Stimulated activated CD4-positive, alpha-beta T cell treated with anti-CD3 and anti-CD28 coated beads, Interleukin-15, amount 100 ng/mL, for 48 hours (primary cell): Measurements from ENCODE around the gene GDPD4.

Source experiments
- DNase-seq, 2 donors: peaks; one replicate each; pipeline ENCODE4 v3.0.0-alpha.2; 2020; ENCODE audit warnings: low read depth in 2 of 2

The GDPD4 gene

DNA sequence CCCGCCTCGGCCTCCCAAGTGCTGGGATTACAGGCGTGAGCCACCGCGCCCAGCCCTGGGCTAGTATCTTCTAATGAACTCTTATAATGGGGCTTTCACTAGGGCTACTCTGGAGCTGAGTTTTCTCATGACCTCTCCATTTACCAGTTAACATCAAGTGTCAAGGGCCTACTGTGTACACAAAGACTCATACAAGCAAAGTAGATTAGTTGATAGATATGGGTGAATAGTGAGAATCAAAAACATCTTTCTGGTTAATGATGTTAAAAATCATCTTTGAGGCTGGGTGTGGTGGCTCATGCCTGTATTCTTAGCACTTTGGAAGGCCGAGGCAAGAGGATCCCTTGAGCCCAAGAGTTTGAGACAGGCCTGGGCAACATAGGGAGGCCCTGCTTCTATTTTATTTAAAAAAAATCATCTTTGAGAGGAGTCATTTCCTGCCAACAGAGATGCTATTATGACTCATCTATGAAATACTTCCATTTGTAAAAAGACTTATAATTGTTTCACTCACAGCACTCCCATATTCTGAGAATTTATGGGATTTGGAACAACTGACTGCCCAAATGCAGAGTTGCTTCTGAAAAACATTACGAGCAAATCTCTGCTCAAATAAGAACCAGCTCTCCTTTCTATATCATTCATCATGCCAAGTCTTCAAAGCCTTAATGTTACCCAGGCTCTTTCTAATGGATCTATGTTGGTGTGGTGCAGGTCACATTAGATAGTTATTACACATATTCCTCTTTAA, 57.0 kb downstream of the GDPD4 start:
- no peak for DNase-seq

DNA sequence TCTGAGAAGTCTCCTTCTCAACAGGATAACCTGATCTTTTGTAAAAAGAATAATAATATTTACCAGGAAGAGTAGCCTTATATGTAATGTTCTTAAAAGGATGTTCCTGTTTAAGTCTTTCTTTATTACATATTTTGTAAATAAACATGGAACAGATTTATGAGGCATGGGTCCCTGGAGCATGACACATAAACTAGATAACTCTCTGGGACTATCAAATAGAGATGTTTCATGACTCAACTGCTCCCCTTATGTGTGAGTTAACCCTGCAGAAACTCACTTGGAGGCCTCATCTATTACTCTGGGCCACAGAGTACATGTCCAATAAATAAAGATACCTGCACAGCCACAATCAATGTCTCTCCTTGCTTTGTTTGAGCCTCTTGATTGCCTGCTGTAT, 64.6 kb downstream of the GDPD4 start:
- no peak for DNase-seq

DNA sequence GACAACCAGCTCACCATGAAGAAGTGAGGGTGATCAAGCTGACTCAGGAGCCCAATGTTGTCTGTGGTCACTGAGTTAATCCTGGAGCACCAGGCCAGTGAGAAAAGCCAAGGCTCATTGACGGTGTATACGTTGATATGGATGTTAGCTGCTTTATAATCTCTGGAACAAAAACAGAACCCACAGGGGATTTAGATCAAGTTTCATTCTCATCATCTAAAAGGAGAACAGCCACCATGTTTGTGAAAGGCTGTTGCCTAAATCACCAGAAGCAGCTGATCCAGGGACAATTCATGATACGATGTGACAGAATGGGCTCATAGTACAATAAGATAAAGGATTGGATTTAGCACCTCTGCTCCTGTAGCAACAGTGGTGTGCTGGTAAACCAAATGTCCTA, 68.5 kb downstream of the GDPD4 start:
- DNase-seq = no peak

DNA sequence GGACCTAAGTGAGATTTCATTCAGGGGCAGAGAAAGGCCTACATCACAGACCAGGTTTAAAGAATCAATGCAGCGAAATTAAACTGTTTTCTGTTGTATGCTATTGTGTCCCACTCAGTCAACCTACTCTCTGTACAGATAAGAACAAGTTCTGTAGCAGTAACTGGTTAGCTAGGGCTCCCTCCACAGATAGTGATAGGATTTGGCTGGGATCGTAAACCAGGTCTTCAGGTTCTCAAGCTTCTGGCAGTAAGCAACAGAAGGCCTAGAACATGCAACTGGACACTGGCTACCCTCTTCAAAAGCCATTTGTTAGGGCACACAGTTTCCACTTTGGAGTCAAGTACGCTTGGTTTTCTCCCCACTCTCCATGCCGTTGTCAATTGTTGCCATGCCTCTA, 69.2 kb downstream of the GDPD4 start:
- DNase-seq = no peak

DNA sequence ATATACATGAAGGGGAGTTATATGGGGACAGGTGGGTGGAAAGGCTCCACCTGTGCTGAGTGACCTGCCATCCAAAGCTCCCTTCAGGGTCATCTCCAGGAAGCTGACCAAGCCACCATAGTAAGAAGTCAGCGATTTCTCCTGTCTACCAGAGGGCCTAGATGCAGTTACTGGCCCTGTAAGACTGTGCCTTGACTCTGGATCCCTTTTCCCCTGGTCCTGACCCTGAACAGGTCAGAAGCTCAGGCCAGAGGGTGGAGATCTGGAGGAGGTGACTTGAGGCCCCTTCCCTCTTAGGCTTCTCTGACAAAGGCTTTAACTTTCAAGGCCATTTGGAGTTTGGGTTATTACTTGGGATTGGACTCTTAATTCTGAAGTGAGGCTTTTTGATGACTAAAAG, 69.7 kb downstream of the GDPD4 start:
- DNase-seq = no peak

DNA sequence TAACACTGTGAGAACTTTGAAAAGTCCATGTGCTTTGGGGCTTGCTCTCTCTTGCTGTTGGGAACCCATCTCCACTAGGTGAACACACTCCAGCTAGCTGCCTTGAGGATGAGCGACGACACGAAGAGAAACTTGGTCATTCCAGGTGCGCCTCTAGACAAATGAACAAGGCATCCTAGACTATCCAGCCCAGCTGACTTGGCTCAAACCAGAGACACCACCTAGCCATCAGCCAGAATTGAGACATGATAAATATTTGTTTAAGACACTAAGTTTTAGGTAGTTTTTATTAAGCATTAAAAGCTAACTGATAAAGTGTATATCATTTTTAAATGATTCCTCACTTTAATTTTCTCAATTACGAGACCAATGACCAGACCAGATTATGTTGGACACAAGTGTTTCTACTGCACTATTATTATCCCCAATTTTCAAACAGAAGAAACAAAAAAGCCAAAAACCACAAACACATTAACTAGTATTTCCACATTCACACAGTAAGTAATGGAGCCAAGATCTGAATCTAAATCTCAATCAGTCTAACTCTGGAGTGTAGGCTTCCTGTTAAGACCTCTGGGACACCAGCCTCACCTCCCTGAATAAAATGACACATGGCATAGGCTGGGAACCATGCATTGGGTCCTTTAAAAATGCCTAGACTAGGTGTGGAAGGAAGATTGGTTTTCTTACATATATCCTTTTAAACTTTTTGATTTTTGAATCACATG, 70.4 kb downstream of the GDPD4 start:
- DNase-seq = no peak

DNA sequence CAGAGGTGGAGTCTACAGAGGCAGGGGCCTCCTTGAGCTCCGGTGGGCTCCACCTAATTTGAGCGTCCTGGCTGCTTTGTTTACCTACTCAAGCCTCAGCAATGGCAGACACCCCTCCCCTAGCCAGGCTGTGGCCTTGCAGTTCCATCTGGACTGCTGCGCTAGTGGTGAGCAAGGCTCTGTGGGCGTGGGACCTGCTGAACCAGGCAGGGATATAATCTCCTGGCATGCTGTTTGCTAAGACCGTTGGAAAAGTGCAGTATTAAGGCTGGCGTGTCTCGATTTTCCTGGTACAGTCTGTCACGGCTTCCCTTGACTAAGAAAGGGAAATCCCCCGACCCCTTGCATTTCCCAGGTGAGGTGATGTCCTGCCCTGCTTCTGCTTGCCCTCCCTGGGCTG, 77.7 kb downstream of the GDPD4 start:
- DNase-seq = no peak

DNA sequence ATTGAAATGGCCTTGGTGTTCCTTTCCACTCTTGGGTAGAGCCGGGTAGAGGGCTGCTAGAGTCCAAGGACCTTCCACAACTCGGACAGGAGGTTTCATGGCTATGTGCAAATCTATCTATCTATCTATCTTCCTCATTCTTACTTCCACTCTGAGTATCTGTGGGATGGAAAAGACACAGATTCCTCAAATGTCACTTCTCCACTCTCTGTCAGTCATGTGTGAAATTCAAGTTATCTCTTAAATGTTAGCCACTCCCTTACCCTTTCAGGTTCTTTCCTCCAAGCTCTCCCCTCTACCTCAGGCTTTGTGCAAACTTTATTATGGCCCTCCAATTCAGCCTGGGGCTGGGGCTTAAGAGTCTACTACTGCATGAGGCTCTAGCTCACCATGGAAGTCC, 84.3 kb downstream of the GDPD4 start:
- DNase-seq = no peak

DNA sequence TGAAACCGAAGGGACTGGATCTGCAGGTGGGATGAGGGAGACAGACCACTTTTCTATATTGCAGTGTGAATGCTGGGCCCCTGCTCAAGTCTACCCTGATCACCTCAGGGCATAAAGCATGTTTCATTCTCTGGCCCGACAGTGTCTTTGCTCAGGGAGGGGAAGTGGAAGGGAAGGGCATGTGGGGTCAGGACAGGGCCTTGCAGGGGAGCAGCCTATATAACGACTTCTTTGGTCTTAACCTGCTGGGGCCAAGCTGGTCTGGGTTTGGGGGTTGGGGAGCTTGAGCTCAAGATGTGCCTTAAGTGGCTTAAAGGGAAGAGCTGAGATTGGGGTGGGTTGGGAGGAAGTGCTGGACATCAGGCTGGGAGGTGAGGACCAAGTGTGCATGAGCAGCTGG, 86.4 kb downstream of the GDPD4 start:
- DNase-seq = no peak

DNA sequence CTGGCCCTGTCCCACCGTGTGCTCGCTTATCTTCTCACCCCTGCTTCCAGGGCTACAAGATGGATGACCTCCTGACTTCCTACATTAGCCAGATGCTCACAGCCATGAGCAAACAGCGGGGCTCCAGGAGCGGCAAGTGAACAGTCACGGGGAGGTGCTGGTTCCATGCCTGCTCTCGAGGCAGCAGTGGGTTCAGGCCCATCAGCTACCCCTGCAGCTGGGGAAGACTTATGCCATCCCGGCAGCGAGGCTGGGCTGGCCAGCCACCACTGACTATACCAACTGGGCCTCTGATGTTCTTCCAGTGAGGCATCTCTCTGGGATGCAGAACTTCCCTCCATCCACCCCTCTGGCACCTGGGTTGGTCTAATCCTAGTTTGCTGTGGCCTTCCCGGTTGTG, 86.9 kb downstream of the GDPD4 start:
- no peak for DNase-seq

DNA sequence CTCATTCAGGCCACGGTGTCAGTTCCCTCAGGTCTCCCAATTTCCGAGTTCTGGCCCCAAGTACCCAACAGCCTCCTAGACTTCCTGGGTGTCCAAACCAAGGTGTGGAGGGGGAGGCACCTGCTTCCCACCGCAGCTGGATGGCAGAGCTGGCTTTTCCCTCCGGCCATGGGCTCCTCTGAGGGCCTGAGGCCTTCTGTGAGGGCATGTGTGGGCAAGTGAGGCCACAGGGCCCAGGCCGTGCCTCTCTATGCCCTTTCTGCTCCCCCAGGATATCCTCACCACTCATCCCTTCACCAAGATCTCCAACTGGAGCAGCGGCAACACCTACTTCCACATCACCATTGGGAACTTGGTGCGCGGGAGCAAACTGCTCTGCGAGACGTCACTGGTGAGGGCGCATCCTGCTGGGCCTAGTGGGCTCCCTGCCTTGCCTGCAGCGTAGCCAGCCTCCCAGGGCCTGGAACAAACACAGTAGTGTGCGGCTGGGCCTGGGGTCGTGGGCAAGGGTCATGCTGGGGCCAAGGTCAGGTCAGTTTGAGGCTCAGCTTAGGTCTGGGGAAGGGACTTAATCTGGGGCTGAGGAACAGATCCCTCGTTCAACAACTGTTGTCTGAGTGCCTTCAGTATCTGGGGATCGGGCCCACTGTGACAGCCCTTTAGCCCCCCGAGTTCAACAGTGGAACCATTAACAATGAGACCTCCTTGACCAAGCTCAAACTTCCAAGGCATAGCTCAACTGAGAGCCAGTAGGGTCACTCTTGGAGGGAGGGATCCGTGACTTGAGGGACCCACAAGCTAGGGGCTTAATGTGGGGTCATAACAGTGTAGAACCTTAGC, 87.7 kb downstream of the GDPD4 start:
- no peak for DNase-seq

DNA sequence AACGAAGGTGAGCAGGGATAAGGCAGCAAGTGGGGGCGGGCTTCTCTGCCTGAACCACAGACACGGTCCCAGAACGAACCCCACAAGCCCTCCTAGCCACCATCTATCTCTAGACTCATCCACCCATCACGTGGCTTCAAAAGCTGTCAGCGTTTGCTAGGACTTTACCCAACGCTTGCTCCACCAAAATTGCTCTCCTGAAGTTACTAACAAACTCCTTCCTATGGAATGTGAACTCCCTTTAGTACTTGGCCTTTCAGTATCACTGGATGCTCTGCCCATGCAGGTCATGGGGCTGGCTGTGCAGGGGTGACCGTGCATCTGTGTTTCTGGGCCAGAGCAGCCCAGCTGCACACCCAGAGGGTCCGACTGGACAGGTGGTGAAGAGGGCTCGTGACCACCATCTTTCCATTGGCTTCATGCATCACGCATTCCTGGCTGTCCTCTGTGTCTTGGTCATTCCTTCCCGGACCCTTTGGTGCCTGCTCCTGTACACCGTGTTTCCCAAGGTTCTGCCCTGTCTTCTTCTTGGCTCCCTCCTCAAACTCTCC, 88.4 kb downstream of the GDPD4 start:
- no peak for DNase-seq

DNA sequence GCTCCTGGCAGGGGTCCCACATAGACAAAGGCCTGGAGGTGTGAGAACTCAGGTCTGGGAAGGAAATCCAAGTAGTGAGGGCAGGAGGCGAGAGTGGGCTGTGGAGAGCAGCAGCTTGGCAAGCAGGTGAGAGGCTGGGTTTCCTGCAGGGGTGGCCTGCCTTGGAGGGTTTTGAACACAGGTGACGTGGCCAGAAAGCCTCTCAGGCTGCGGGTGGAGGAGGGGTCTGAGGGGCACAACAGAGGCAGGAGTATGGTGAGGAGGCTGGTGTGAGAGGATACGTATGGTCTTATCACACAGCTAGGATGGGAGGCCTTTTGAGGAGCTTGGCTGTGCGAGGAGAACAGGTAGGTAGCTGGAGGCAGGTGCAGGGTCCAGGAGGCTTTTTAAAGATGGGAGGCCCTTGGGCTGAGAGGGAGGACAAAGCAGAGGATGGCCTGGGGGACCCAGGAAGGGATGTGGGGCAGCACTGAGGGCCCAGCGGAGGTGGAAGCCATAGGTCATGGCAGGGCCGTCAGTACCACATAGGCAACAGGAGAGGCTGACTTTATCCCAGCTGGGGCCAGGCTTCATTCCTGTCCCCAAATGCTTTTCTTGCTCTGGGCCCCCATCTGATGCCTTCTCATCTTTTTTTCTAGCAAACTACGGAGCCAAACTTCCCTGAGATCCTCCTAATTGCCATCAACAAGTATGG, 89.0 kb downstream of the GDPD4 start:
- no peak for DNase-seq

DNA sequence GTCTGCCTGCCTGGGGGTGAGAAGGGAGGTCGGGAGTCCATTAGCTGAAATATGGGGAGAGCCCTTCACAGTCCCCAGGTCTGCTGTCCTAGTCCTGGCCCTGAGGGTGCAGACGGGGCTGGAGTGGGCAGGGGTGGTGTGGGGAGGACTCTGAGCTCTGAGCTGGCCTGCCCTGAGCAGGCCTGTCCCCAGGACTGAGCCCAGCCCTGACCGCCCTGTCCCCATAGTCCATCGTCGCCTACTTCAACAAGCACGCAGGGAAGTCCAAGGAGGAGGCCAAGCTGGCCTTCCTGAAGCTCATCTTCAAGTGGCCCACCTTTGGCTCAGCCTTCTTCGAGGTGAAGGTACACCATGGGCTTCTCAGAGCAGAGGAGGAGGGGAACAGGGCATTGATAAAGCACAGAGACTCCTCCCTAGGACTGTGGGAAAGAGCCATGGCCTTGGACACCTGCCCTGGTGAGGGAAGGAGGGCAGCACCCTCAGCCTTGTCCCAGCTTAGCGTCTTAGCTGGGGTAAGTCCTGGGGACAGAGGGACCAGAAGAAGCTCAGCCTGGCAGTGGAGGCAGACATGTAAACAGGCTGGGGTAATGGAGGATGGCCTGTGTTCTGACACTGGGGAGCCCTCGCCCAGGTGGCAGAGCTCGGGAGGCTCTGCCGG, 89.8 kb downstream of the GDPD4 start:
- DNase-seq = no peak

DNA sequence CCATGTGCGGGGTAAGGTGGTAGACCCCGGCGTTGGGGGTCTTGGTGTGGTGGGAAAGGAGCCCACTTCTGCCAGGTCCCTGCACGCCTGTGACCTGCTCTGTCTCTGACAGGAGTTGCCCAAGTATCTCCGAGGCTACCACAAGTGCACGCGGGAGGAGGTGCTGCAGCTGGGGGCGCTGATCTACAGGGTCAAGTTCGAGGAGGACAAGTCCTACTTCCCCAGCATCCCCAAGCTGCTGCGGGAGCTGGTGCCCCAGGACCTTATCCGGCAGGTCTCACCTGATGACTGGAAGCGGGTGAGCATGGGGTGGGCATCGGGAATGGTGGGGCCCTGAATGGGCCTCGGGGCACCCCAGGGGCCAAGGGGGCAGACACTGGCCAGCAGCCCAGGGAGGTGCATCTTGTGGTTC, 90.4 kb downstream of the GDPD4 start:
- no peak for DNase-seq

DNA sequence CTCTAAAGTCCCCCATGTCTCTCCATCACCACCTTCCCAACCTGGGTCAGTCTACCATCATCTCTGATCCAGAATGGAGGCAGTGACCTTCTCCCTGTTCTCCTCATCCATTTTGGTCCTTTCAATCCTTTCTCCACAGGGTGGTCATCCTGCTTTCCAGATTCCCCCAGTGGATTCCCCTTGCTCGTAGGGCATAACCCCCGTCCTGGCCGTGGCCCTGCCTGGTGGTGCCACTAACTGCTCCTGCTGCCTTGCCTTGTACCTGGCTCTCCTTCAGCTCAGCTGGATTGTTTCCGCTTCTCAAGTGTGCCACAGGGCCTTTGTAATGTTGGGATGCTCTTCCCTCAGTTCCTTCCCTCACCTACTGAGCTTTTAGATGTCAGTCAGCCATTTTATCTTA, 91.8 kb downstream of the GDPD4 start:
- no peak for DNase-seq

DNA sequence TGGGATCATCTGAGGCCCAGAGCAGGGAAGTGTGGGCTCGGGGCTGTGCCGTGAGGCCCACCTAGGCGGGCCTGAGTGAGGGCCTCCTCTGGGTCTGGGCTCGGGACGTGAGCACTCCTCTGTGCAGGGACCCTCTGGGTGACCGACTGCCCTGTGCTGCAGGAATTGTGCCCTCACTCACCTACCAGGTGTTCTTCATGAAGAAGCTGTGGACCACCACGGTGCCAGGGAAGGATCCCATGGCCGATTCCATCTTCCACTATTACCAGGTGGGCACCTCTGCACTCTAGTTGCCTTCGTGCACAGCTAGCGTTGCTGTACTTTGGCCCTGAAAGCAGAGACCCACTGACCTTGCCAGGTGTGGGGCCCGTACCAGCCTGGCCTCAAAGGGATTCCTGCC, 93.0 kb downstream of the GDPD4 start:
- DNase-seq = no peak

DNA sequence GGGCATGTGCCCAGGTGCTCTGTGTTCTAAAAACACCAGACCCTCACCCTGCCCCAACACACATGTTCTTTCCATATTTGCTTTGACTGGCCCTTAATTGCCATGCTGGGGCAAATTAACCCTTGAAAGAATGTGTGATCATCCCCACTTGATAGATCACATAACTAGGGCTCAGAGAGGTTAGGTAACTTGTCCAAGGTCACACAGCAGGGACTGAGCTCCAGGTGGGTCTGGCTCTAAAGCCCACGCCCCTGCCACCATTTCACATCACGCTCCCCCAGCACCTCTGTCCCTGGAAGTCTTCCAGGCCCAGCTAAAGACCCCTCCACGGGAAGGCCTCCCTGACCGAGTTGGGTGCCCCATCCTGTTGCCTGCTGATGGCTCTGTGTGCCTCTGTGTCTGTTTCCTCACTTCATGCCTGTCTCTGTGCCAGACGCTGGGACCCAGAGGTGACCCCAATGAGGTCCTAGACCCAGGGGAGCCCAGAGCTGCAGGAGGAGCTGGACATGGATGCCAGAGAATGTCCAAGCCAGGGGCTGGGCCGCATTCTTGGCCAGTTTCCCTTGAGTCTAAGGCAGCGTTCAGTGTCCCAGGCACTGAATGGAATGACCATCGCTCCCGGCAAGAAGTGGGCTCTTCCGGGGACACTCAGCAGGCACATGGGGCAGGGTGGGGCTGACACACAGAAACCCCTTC, 93.7 kb downstream of the GDPD4 start:
- DNase-seq = no peak

DNA sequence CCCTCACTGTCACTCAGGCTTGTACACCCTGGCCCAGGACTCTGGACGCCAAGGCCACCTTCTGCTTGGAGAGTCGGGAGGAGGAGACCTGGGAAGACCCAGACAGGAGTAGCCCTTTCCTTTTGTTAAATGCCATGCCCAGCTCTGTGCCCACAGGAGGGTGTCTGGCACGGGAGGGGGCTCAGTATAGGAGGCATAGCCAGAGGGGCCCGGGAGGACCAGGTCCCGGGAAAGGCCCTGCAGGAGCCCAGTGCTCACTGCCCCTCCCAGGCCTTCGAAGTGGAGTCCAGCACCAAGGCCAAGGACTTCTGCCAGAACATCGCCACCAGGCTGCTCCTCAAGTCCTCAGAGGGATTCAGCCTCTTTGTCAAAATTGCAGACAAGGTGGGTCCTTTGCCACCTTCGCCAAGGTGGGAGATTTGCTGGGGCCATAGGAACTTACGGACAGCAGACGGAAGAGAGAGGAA, 94.4 kb downstream of the GDPD4 start:
- no peak for DNase-seq

DNA sequence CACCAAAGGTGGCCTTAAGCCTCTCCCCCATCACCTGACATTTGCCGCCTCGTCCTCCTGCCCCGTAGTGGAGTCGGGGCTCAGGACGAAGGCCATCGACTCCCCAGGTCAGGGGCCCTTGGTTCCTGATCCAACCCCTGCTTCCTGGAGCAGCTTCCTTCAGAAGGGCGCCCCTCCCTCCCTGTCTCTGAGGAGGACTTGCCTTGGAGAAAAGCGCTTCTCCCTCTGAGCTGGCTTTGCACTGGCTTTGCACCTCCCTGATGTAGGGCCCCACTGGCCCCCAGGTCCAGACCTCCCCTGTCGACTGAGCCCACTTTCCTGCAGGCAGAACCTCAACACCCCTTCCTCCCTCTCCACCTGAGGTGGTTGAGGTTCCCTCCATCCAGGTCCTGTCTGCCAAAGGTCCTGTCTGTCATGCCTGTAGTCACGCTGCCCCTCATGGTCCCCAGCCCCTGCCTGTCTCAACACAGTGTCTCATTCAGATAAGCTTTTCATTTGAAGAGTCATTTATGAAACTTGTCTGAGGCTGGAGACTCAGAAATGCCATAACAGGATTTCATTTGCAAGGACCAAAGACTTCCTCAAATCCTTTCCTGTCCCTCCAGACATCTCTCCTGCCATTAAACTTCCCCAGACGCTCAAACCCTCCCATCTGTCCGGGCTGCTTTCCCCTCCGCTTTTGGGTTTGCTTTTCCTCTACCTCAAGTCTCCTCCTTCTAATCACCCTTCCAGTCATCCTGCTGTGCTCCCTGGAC, 95.0 kb downstream of the GDPD4 start:
- DNase-seq = no peak
